ENCODE measurements around the gene ZNF740.

- no peak for TF ChIP-seq CTCF (conservative IDR thresholded peaks at IDR 0.05)
- no peak for TF ChIP-seq EZH2 (IDR thresholded peaks at IDR 0.05; ENCODE audit: low read depth)
These were observed 59.2 kb downstream of the ZNF740 start for GRCh38 chr12:53239643-53240258.

Data from PC-9 (cell line).